Loucy (cell line): ENCODE data around the gene RYR2.
"Not testable (repeated sequence)": the region's sequence is repeated elsewhere in the genome, so short reads cannot be mapped to it uniquely, and the experiment has no call there.

Source experiments
- H2AFZ ChIP-seq: fragments of 200-600 bp; sonication (generic); 2 replicates; pipeline ENCODE4 v1.6.0; 2016; ENCODE audit warnings: antibody characterized with exemption, mild to moderate bottlenecking, low read length, moderate library complexity
- H3F3A ChIP-seq: fragments of 200-600 bp; 2 replicates; pipeline ENCODE4 v1.6.0; 2016; ENCODE audit warnings: antibody characterized with exemption, low read depth, mild to moderate bottlenecking
- H3K27me3 ChIP-seq: fragments of 200-600 bp; sonication (generic); 2 replicates; pipeline ENCODE4 v1.6.1; 2014; ENCODE audit warnings: low read length, mild to moderate bottlenecking; ENCODE audit not compliant: insufficient read depth, poor library complexity, severe bottlenecking
- H3K36me3 ChIP-seq: fragments of 200-600 bp; sonication (generic); 2 replicates; pipeline ENCODE4 v1.6.1; 2016; ENCODE audit warnings: low read length; ENCODE audit not compliant: insufficient read depth
- H3K4me1 ChIP-seq: fragments of 200-600 bp; sonication (generic); 2 replicates; pipeline ENCODE4 v1.5.1; 2014; ENCODE audit warnings: low read length, mild to moderate bottlenecking; ENCODE audit not compliant: insufficient read depth, poor library complexity, severe bottlenecking
- H3K4me2 ChIP-seq: fragments of 200-600 bp; sonication (generic); 2 replicates; pipeline ENCODE4 v1.6.0; 2014; ENCODE audit warnings: antibody characterized with exemption, low read length, low read depth, mild to moderate bottlenecking; ENCODE audit not compliant: poor library complexity, severe bottlenecking
- H3K4me3 ChIP-seq: fragments of 200-600 bp; sonication (generic); 2 replicates; pipeline ENCODE4 v1.5.1; 2014; ENCODE audit warnings: low read length, mild to moderate bottlenecking, mixed read lengths; ENCODE audit not compliant: poor library complexity, severe bottlenecking
- H3K79me2 ChIP-seq: fragments of 200-600 bp; sonication (generic); 2 replicates; pipeline ENCODE4 v1.6.1; 2014; ENCODE audit warnings: low read length; ENCODE audit not compliant: insufficient read depth
- H3K9ac ChIP-seq: fragments of 200-600 bp; sonication (generic); 2 replicates; pipeline ENCODE4 v1.6.0; 2014; ENCODE audit warnings: mild to moderate bottlenecking, low read depth, low read length, moderate library complexity; ENCODE audit not compliant: poor library complexity, severe bottlenecking
- H3K9me2 ChIP-seq: fragments of 200-600 bp; sonication (generic); replicated peaks from 2 replicates; pipeline ENCODE4 v1.6.1; 2016; ENCODE audit warnings: low read depth, low read length, mixed read lengths
- H3K9me3 ChIP-seq: fragments of 200-600 bp; sonication (generic); 2 replicates; pipeline ENCODE4 v1.6.1; 2014; ENCODE audit warnings: mild to moderate bottlenecking, antibody characterized with exemption, low read length, low read depth; ENCODE audit not compliant: insufficient read depth
- H4K20me1 ChIP-seq: fragments of 200-600 bp; sonication (generic); 2 replicates; pipeline ENCODE4 v1.6.0; 2014; ENCODE audit warnings: antibody characterized with exemption, low read length, mild to moderate bottlenecking; ENCODE audit not compliant: insufficient read depth, poor library complexity, severe bottlenecking
- EZH2phosphoT487 ChIP-seq: fragments of 200-600 bp; IDR thresholded peaks from 2 replicates; pipeline ENCODE4 v1.6.1; 2018; ENCODE audit warnings: antibody characterized with exemption, mild to moderate bottlenecking, moderate library complexity, borderline replicate concordance
- TF ChIP-seq, protein P1 (sequence below): fragments of 200-600 bp; sonication (generic); conservative IDR thresholded peaks from 2 replicates; pipeline ENCODE4 v1.5.1; 2014; ENCODE audit warnings: mild to moderate bottlenecking, antibody characterized with exemption, low read length

The RYR2 gene

DNA sequence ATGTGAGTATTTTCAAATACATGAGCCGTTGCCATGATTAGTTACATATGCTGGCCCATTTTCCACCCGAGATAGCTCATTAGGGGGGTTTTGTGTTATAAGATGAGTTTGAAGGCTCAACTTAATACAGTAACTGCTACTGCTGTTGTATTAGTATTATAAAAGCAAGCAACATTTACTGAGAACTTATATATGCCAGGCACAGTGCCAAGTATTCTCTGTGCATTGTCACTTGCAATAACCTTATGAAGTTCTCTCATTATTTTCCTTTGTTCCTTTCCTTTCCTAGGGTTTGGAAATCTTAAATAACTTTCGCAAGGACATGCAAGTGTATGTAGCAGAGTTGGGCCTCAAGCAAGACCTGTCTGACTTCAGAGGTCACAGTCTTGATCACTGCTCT, 107.9 kb downstream of the RYR2 start:
- no peaks in the 10 kb centered on the region for H3K27me3 ChIP-seq
- H3F3A ChIP-seq = no peaks in the 10 kb centered on the region
- H3K4me1 ChIP-seq = no peaks in the 10 kb centered on the region
- H3K9me3 ChIP-seq = no peaks in the 10 kb centered on the region
- H4K20me1 ChIP-seq = no peaks in the 10 kb centered on the region
- no peak overlapping the region for H3K4me3 ChIP-seq
- H3K9ac ChIP-seq = no peak overlapping the region
- H3K79me2 ChIP-seq = no peaks in the 10 kb centered on the region
- no peak overlapping the region for H2AFZ ChIP-seq
- no peaks in the 10 kb centered on the region for H3K9me2 ChIP-seq
- H3K36me3 ChIP-seq = no peaks in the 10 kb centered on the region
- H3K4me2 ChIP-seq = no peak overlapping the region
- TF ChIP-seq, protein P1, sequence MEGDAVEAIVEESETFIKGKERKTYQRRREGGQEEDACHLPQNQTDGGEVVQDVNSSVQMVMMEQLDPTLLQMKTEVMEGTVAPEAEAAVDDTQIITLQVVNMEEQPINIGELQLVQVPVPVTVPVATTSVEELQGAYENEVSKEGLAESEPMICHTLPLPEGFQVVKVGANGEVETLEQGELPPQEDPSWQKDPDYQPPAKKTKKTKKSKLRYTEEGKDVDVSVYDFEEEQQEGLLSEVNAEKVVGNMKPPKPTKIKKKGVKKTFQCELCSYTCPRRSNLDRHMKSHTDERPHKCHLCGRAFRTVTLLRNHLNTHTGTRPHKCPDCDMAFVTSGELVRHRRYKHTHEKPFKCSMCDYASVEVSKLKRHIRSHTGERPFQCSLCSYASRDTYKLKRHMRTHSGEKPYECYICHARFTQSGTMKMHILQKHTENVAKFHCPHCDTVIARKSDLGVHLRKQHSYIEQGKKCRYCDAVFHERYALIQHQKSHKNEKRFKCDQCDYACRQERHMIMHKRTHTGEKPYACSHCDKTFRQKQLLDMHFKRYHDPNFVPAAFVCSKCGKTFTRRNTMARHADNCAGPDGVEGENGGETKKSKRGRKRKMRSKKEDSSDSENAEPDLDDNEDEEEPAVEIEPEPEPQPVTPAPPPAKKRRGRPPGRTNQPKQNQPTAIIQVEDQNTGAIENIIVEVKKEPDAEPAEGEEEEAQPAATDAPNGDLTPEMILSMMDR = no peak
- TF ChIP-seq EZH2phosphoT487 = no peak

DNA sequence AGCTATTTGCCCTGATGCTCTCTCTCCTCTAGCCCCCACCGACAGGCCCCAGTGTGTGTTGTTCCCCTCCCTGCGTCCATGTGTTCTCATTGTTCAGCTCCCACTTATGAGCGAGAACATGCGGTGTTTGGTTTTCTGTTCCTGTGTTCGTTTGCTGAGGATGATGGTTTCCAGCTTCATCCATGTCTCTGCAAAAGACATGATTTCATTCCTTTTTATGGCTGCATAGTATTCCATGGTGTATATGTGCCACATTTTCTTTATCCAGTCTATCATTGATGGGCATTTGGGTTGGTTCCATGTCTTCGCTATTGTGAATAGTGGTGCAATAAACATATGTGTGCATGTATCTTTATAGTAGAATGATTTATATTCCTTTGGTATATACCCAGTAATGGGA, 110.0 kb downstream of the RYR2 start:
- not testable (repeated sequence) for H3K4me2 ChIP-seq, H3K9me2 ChIP-seq, H4K20me1 ChIP-seq, H2AFZ ChIP-seq, H3K36me3 ChIP-seq, H3K9ac ChIP-seq, H3F3A ChIP-seq, H3K79me2 ChIP-seq, H3K4me1 ChIP-seq, H3K27me3 ChIP-seq, H3K4me3 ChIP-seq, H3K9me3 ChIP-seq

DNA sequence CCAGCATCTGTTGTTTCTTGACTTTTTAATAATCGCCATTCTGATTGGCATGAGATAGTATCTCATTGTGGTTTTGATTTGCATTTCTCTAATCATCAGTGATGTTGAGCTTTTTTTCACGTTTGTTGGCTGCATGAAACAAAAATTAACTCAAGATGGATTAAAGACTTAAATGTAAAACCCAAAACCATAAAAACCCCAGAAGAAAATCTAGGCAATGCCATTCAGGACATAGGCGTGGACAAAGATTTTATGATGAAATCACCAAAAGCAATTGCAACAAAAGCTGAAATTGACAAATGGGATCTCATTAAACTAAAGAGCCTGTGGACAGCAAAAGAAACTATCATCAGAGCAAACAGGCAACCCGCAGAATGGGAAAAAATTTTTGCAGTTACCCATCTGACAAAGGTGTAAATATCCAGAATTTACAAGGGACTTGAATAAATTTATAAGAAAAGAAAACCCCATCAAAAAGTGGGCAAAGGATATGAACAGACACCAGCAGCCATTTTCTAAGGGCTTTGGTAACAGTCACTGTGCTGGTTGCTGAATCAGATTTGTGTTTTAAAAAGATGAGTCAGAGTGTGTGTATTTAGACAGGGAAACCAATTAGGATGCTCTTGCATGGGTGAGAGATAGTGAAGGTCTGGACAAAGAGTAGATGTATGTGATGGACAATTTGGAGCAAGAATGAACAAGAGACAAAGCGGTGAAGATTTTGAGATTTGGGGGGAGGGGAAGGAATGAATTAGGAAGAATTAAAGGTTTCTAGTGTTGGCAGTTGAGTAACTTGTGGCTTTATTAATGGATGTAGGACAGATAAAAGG, 110.7 kb downstream of the RYR2 start:
- Histone ChIP-seq H3K9ac (no peak overlapping the region), H3K9me2 (no peaks in the 10 kb centered on the region), H2AFZ (no peak overlapping the region), H3K27me3 (no peaks in the 10 kb centered on the region), H3K4me3 (no peak overlapping the region), H3K4me1 (no peaks in the 10 kb centered on the region), H3K4me2 (no peak overlapping the region), H3K36me3 (no peaks in the 10 kb centered on the region), H3K79me2 (no peaks in the 10 kb centered on the region), H3K9me3 (no peaks in the 10 kb centered on the region), H4K20me1 (no peaks in the 10 kb centered on the region), H3F3A (no peaks in the 10 kb centered on the region)
- TF ChIP-seq, protein P1 = no peak
- TF ChIP-seq EZH2phosphoT487 = no peak

DNA sequence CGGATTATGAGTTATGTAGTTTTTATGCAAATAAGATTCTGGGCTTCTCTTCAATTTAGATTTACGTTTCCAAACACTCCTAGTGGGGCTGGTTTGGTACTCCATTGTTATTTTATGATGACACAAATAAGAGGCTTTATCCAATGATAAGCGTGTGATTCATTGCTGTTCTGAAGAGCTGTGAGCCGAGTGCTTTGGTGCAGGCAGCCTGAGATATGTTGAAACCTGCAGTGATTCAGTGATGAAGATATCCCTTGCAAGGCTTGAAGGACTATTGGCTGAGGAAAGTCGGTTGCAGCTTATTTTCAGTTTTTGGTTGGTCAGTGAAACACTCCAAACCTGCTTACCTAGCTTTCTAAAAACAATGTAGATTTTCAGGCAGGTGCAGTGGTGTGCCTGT, 112.2 kb downstream of the RYR2 start:
- H3K4me2 ChIP-seq = no peak overlapping the region
- H3K27me3 ChIP-seq = no peaks in the 10 kb centered on the region
- no peaks in the 10 kb centered on the region for H3K4me1 ChIP-seq
- no peaks in the 10 kb centered on the region for H3K79me2 ChIP-seq
- H3F3A ChIP-seq = no peaks in the 10 kb centered on the region
- H3K9me3 ChIP-seq = no peaks in the 10 kb centered on the region
- no peak overlapping the region for H3K9ac ChIP-seq
- TF ChIP-seq EZH2phosphoT487 = no peak
- TF ChIP-seq, protein P1 = no peak
- no peak overlapping the region for H3K4me3 ChIP-seq
- H3K36me3 ChIP-seq = no peaks in the 10 kb centered on the region
- no peak overlapping the region for H2AFZ ChIP-seq
- no peaks in the 10 kb centered on the region for H4K20me1 ChIP-seq
- no peaks in the 10 kb centered on the region for H3K9me2 ChIP-seq
